ENCODE results near the gene DPH7. TPM values are rescaled to one million over a fixed set of nuclear protein-coding genes. Genes with fewer than 3 reads are reported as not detected.

DPH7 gene
- polyA plus RNA-seq, 1 donor from 2014 or later: 145 TPM

DNA sequence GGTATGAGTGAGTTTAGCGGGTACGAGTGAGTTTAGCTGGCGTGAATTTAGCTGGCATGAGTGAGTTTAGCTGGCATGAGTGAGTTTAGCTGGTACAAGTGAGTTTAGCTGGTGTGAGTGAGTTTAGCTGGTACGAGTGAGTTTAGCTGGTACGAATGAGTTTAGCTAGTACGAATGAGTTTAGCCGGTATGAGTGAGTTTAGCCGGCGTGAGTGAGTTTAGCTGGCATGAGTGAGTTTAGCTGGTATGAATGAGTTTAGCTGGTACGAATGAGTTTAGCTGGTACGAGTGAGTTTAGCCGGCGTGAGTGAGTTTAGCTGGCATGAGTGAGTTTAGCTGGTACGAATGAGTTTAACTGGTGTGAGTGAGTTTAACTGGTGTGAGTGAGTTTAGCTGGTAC is 69.5 kb downstream of the DPH7 start:
- Histone ChIP-seq H3K79me2 (replicated peaks; ENCODE audit: insufficient read depth, low read length) (no peaks in the 10 kb centered on the region), H3K4me3 (ENCODE audit: low read length) (no peak overlapping the region), H3K9ac (ENCODE audit: low read length) (no peak overlapping the region), H3K36me3 (ENCODE audit: insufficient read depth, low read length) (no peaks in the 10 kb centered on the region), H3F3A (ENCODE audit: insufficient read depth, low read length, poor library complexity, severe bottlenecking) (no peaks in the 10 kb centered on the region), H3K4me2 (ENCODE audit: low read length) (no peak overlapping the region), H3K9me3 (ENCODE audit: low read length) (no peaks in the 10 kb centered on the region), H3K27me3 (ENCODE audit: insufficient read depth, low read depth, low read length) (no peaks in the 10 kb centered on the region), H4K20me1 (ENCODE audit: insufficient read depth) (no peaks in the 10 kb centered on the region), H3K27ac (ENCODE audit: low read length) (no peak overlapping the region), H2AFZ (ENCODE audit: low read depth, low read length) (no peak overlapping the region), H3K9me2 (ENCODE audit: insufficient read depth, low read length) (no peaks in the 10 kb centered on the region)
- TF ChIP-seq RAD21 (conservative IDR thresholded peaks at IDR 0.05) (no peak), EP300 (conservative IDR thresholded peaks at IDR 0.05; ENCODE audit: poor library complexity, severe bottlenecking) (no peak), EZH2 (IDR thresholded peaks at IDR 0.05; ENCODE audit: borderline replicate concordance, insufficient read depth, low read length, poor library complexity, severe bottlenecking) (no peak), SMC3 (conservative IDR thresholded peaks at IDR 0.05; ENCODE audit: poor library complexity) (no peak), TAF1 (IDR thresholded peaks at IDR 0.05; ENCODE audit: low read depth) (no peak), MXI1 (conservative IDR thresholded peaks at IDR 0.05; ENCODE audit: poor library complexity, severe bottlenecking) (no peak)
- TF ChIP-seq, protein P1, sequence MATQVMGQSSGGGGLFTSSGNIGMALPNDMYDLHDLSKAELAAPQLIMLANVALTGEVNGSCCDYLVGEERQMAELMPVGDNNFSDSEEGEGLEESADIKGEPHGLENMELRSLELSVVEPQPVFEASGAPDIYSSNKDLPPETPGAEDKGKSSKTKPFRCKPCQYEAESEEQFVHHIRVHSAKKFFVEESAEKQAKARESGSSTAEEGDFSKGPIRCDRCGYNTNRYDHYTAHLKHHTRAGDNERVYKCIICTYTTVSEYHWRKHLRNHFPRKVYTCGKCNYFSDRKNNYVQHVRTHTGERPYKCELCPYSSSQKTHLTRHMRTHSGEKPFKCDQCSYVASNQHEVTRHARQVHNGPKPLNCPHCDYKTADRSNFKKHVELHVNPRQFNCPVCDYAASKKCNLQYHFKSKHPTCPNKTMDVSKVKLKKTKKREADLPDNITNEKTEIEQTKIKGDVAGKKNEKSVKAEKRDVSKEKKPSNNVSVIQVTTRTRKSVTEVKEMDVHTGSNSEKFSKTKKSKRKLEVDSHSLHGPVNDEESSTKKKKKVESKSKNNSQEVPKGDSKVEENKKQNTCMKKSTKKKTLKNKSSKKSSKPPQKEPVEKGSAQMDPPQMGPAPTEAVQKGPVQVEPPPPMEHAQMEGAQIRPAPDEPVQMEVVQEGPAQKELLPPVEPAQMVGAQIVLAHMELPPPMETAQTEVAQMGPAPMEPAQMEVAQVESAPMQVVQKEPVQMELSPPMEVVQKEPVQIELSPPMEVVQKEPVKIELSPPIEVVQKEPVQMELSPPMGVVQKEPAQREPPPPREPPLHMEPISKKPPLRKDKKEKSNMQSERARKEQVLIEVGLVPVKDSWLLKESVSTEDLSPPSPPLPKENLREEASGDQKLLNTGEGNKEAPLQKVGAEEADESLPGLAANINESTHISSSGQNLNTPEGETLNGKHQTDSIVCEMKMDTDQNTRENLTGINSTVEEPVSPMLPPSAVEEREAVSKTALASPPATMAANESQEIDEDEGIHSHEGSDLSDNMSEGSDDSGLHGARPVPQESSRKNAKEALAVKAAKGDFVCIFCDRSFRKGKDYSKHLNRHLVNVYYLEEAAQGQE (IDR thresholded peaks at IDR 0.05; ENCODE audit: borderline replicate concordance): no peak
- TF ChIP-seq, protein P2, sequence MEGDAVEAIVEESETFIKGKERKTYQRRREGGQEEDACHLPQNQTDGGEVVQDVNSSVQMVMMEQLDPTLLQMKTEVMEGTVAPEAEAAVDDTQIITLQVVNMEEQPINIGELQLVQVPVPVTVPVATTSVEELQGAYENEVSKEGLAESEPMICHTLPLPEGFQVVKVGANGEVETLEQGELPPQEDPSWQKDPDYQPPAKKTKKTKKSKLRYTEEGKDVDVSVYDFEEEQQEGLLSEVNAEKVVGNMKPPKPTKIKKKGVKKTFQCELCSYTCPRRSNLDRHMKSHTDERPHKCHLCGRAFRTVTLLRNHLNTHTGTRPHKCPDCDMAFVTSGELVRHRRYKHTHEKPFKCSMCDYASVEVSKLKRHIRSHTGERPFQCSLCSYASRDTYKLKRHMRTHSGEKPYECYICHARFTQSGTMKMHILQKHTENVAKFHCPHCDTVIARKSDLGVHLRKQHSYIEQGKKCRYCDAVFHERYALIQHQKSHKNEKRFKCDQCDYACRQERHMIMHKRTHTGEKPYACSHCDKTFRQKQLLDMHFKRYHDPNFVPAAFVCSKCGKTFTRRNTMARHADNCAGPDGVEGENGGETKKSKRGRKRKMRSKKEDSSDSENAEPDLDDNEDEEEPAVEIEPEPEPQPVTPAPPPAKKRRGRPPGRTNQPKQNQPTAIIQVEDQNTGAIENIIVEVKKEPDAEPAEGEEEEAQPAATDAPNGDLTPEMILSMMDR (IDR thresholded peaks at IDR 0.05; ENCODE audit: poor library complexity, severe bottlenecking): no peak

DNA sequence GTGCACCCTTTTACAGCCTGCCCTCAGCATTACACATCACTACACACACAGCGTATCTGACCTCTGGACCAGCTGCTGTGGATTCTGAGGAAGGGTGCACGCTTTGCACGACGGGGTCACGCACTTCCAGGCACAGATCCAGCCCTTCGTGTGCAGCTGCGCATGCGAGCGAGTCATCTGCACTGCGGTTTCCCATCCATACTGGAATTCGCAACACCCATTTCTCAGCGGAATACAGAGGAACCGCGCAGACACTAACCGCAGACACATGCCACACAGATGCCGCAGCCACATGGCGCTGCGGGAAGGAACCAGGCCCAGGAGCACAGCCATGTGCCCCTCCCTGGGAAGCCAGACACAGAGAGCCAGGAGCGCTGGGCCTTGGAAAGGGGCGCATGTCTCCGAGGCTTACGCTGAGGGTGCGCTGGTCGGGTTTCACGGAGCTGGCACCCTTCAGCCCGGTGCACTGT is 72.0 kb downstream of the DPH7 start:
- no peak overlapping the region for H3K27ac ChIP-seq (ENCODE audit: low read length)
- TF ChIP-seq SMC3 (conservative IDR thresholded peaks at IDR 0.05; ENCODE audit: poor library complexity): no peak
- no peak for TF ChIP-seq TAF1 (IDR thresholded peaks at IDR 0.05; ENCODE audit: low read depth)
- TF ChIP-seq EP300 (conservative IDR thresholded peaks at IDR 0.05; ENCODE audit: poor library complexity, severe bottlenecking): no peak
- no peak for TF ChIP-seq MXI1 (conservative IDR thresholded peaks at IDR 0.05; ENCODE audit: poor library complexity, severe bottlenecking)
- TF ChIP-seq EZH2 (IDR thresholded peaks at IDR 0.05; ENCODE audit: borderline replicate concordance, insufficient read depth, low read length, poor library complexity, severe bottlenecking): no peak
- TF ChIP-seq, protein P1 (IDR thresholded peaks at IDR 0.05; ENCODE audit: borderline replicate concordance): no peak
- TF ChIP-seq, protein P2 (IDR thresholded peaks at IDR 0.05; ENCODE audit: poor library complexity, severe bottlenecking): no peak
- TF ChIP-seq POLR2AphosphoS5 (IDR thresholded peaks at IDR 0.05): no peak
- no peak for TF ChIP-seq RAD21 (conservative IDR thresholded peaks at IDR 0.05)
- no peaks in the 10 kb centered on the region for H3K79me2 ChIP-seq (replicated peaks; ENCODE audit: insufficient read depth, low read length)
- H3F3A ChIP-seq (ENCODE audit: insufficient read depth, low read length, poor library complexity, severe bottlenecking): no peaks in the 10 kb centered on the region
- H4K20me1 ChIP-seq (ENCODE audit: insufficient read depth): no peaks in the 10 kb centered on the region
- no peak overlapping the region for H2AFZ ChIP-seq (ENCODE audit: low read depth, low read length)
- no peaks in the 10 kb centered on the region for H3K9me2 ChIP-seq (ENCODE audit: insufficient read depth, low read length)
- H3K4me2 ChIP-seq (ENCODE audit: low read length): no peak overlapping the region
- no peaks in the 10 kb centered on the region for H3K27me3 ChIP-seq (ENCODE audit: insufficient read depth, low read depth, low read length)
- no peaks in the 10 kb centered on the region for H3K36me3 ChIP-seq (ENCODE audit: insufficient read depth, low read length)
- no peaks in the 10 kb centered on the region for H3K9me3 ChIP-seq (ENCODE audit: low read length)
- H3K4me3 ChIP-seq (ENCODE audit: low read length): no peak overlapping the region
- H3K9ac ChIP-seq (ENCODE audit: low read length): no peak overlapping the region

Measured in neural cell (in vitro differentiated cells).